ENCODE results near the gene MAMDC4. TPM values are rescaled to one million over a fixed set of nuclear protein-coding genes. Genes with fewer than 3 reads are reported as not detected.

The MAMDC4 gene
- total and polyA plus RNA-seq, 2 of the 8 experiments (the other 6 are each of a cell fraction or from before 2014, with no cell fraction given) = 3.1 to 4.5 TPM

GRCh38 chr9:136823136-136824046 lies 28.8 kb upstream of the MAMDC4 start (continued):
- TF ChIP-seq ATF2 (IDR thresholded peaks at IDR 0.05; ENCODE audit: low read length) (no peak), RBBP5 (IDR thresholded peaks at IDR 0.05; ENCODE audit: borderline replicate concordance, low read depth, low read length) (no peak)

Measured in H1 (cell line).